MG63 (cell line): ENCODE results near the gene SCGB1D2. TPM values are rescaled to one million over a fixed set of nuclear protein-coding genes. Genes with fewer than 3 reads are reported as not detected.

ENCODE experiments used
- DNase-seq: peaks from one replicate; pipeline ENCODE4 v3.0.0-alpha.2; 2020
- H3K27me3 ChIP-seq: fragments of 250-450 bp; sonication (Bioruptor Pico); 2 replicates; pipeline ENCODE4 v1.5.1; 2020; ENCODE audit warnings: mild to moderate bottlenecking, moderate library complexity
- H3K36me3 ChIP-seq: fragments of 250-450 bp; sonication (Bioruptor Pico); 2 replicates; pipeline ENCODE4 v1.5.1; 2020; ENCODE audit warnings: mild to moderate bottlenecking, moderate library complexity
- H3K4me3 ChIP-seq: fragments of 250-450 bp; sonication (Bioruptor Pico); 2 replicates; pipeline ENCODE4 v1.5.1; 2020; ENCODE audit warnings: mild to moderate bottlenecking, moderate library complexity
- H3K9me3 ChIP-seq: fragments of 250-450 bp; sonication (Bioruptor Pico); 2 replicates; pipeline ENCODE4 v1.5.1; 2020; ENCODE audit warnings: mild to moderate bottlenecking, moderate library complexity
- total RNA-seq: library from RNA; depleted of rRNA; stranded (reverse); fragments of >200 nt; shearing (Covaris generic); gene quantifications from 2 replicates; pipeline ENCODE4 v1.2.3, GENCODE V29; 2014; ENCODE audit warnings: low replicate concordance

SCGB1D2 gene
- total RNA-seq, 1 experiment from 2014 or later: not detected

DNA sequence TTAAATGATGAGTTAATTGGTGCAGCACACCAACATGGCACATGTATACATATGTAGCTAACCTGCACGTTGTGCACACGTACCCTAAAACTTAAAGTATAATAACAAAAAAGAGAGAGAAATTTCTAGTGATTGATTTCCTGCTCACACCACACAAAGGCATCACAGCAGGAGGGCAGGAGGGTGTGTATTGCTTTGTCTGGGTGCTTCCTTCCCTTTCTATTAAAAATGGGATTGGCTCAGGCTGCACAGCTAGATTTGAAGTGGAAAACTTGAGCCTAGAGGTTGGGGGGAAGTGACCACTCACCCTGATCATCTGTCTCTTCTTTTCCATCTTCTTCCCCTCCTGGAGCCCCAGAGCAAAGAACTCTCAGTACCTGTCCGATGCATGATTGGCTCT lies 944 bp upstream of the SCGB1D2 start:
- Histone ChIP-seq H3K27me3 (peaks cover 16% of the 10 kb centered on the region), H3K4me3 (no peak overlapping the region), H3K9me3 (no peaks in the 10 kb centered on the region), H3K36me3 (no peaks in the 10 kb centered on the region)
- DNase-seq: no peak

DNA sequence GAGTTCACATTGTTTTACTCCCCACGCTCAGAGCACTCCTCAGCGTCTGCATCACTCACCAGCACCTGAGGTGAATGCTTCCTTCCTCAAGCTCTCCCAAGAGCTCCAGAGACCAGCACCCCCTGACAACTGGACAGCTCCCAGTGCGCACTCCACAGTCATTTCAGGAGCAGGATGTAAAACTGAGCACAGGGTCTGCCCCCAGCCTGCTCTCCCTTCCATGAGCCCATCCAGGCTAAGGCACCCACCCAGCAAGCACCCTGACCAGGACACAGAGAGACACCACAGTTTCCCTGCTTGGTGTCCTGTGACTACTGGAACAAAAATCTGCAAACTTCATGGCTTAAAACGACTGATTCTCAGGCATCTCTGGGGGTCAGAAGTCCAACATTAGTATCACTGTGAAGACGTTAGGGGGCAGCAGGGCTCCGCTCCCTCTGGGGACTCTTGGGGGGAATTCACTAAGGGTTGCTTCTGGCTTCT lies 3.3 kb downstream of the SCGB1D2 start:
- H3K36me3 ChIP-seq: no peaks in the 10 kb centered on the region
- H3K4me3 ChIP-seq: no peak overlapping the region
- peaks cover 4% of the 10 kb centered on the region; the same call in 1 of the 2 replicates for H3K27me3 ChIP-seq
- H3K9me3 ChIP-seq: no peaks in the 10 kb centered on the region
- peak; percentile 12 for DNase-seq

DNA sequence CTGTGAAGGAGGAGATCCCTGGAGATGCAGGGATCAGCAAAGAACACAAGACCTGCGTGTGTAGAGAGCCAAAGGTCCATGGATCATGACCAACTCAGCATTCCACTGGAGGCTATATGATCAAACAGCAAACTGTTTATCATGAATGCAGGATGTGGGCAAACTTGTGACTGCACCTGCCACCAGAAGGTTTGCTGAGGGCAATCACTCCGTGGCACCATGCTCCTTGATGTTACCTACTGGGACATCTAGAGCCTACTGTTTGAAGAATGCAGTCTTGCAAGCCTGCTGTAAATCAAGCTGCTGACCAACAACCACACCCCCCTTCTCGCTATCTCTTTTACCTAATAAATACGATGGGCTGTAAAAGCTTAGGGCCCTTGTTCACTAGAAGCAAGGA lies 9.7 kb downstream of the SCGB1D2 start:
- Histone ChIP-seq H3K9me3 (no peaks in the 10 kb centered on the region; the same call in 1 of the 2 replicates), H3K36me3 (no peaks in the 10 kb centered on the region), H3K27me3 (peaks cover 6% of the 10 kb centered on the region; the same call in 1 of the 2 replicates), H3K4me3 (no peak overlapping the region)
- DNase-seq: no peak

DNA sequence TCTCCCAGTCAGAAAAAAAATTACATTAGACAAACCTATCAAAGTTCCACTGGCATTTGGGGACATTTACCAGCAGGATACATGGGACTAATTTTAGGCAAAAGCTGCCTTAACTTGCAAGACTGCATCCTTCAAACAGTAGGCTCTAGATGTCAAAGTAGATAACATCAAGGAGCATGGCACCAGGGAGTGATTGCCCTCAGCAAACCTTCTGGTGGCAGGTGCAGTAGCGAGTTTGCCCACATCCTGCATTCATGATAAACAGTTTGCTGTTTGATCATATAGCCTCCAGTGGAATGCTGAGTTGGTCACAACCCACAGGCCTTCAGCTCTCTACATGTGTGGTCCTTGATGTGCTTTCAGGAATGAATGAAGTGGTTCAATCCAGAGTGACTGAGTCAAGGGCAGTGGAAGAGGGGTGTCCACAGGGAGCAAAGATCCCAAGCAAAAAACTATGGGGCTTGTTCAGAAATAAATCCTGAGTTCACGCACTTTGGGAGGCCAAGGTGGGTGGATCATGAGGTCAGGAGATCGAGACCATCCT lies 12.0 kb downstream of the SCGB1D2 start:
- Histone ChIP-seq H3K4me3 (no peak overlapping the region), H3K9me3 (no peaks in the 10 kb centered on the region; the same call in 1 of the 2 replicates), H3K36me3 (no peaks in the 10 kb centered on the region), H3K27me3 (peaks cover 8% of the 10 kb centered on the region; the same call in 1 of the 2 replicates)
- no peak for DNase-seq

DNA sequence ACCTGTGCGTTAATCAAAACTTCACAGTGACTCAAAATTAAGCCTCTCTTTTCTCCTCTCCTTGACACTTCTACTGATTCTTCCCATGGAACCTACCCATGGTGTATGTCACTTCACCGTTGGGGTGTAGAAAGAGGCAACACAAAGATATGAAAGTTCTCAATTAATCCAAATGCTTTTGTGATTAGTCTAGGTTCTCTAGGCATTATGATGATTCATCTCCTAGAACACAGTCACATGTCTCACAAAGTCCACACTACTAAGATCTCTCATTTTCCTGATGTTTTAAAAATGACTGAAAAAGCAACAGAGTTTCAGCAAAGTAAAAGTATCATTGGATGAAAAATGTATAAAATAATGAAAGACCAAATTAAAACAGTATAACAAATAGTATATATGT lies 14.2 kb downstream of the SCGB1D2 start:
- DNase-seq: no peak
- H3K9me3 ChIP-seq: no peaks in the 10 kb centered on the region; the same call in 1 of the 2 replicates
- no peak overlapping the region for H3K4me3 ChIP-seq

DNA sequence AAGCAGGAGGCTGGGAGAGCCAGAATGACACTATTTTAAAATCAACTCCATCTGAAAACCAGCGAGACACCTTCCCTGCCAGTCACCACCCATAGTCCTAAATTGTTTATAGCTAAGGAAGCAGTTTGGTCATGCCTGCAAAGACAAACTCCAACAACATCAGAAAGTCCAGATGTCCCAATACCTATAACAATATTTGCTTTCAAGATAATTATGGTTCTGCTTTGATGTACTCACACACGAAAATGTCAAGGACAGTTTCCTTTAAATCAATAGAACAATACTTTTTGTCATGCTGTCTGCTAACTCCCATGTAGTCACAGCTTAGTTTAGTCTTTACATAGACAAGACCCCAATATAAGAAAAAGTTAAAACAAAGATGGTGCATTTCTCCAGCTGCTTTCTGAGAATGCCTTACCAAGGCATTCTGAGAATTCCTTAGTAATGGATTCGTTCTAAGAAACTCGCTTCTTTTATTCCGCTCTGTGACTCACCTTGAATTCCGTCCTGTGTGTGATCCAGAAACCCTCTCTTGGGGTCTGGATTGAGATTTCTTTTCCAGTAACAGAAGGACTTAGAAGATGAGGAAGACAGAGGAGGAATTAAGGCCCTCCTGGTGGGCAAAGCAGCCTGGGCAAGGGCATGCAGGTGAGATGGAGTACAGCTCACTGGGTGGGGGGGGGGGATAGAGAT lies 18.4 kb downstream of the SCGB1D2 start:
- H3K36me3 ChIP-seq: no peaks in the 10 kb centered on the region
- no peak for DNase-seq
- peaks cover 8% of the 10 kb centered on the region; the same call in 1 of the 2 replicates for H3K27me3 ChIP-seq
- no peaks in the 10 kb centered on the region for H3K9me3 ChIP-seq
- no peak overlapping the region for H3K4me3 ChIP-seq

More for the DNA sequence above, 14.2 kb downstream of the SCGB1D2 start:
- no peaks in the 10 kb centered on the region for H3K36me3 ChIP-seq
- H3K27me3 ChIP-seq: peaks cover 8% of the 10 kb centered on the region; the same call in 1 of the 2 replicates

DNA sequence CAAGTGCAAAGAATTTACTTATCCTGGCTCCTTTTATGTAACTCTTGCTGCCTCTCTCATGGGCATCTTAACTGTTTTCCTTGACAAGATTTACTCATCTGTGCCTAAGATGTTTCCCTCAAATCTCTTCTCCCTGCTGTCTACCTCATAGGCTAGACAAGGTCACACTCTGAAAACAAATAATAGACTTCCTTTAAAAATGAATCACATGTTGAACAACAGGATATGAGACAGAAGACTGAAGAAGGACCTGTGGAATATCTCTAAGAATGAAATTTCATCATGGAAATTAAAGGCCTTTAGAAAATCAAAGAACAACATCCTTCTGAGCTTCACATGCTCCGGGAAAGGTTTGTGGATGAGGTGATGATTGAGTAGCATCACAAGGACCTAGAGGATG lies 22.0 kb downstream of the SCGB1D2 start:
- Histone ChIP-seq H3K36me3 (no peaks in the 10 kb centered on the region), H3K27me3 (no peaks in the 10 kb centered on the region), H3K9me3 (no peaks in the 10 kb centered on the region), H3K4me3 (no peak overlapping the region)
- DNase-seq: no peak

DNA sequence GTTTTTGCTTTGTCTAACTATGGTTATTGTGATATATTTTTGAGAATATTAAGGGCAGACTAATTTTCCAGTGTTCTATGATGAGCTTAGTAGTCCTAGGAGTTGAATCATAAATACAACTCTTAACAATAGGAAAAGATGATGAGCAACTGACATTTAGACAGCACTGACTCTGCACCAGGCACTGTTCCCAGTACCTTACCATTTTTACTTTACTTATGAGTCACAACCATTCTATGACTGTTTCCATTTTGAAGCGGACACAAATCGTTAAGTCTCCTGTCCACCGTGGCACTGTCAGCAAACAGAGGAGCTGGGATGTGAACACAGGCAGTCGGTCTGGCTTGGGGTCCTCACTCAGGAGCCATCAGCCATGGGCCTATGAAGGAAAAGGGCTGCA lies 24.5 kb downstream of the SCGB1D2 start:
- Histone ChIP-seq H3K27me3 (0 out of 2 replicates have a peak, but pooled peaks cover 2% of the 10 kb centered on the region), H3K36me3 (no peaks in the 10 kb centered on the region), H3K4me3 (no peak overlapping the region), H3K9me3 (no peaks in the 10 kb centered on the region)
- peak; percentile 64 for DNase-seq

DNA sequence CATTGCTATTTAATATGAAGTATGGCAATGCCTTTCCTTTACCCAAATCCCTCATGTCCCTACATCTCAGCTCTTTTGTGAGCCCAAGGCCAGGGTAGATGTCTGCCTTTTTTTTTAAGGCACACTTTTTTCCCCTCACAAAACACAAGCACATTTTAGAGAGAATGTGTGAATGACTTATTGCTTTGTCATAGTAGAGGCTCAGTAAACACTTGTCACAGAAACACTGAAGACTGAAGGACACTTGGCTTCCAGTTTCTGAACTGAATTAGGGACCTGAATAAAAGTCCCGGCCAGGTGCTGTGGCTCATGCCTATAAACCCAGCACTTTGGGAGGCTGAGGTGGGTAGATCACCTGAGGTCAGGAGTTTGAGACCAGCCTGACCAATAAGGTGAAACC lies 25.0 kb downstream of the SCGB1D2 start:
- Histone ChIP-seq H3K4me3 (no peak overlapping the region), H3K36me3 (no peaks in the 10 kb centered on the region), H3K27me3 (0 out of 2 replicates have a peak, but pooled peaks cover 2% of the 10 kb centered on the region), H3K9me3 (no peaks in the 10 kb centered on the region)
- DNase-seq: no peak

DNA sequence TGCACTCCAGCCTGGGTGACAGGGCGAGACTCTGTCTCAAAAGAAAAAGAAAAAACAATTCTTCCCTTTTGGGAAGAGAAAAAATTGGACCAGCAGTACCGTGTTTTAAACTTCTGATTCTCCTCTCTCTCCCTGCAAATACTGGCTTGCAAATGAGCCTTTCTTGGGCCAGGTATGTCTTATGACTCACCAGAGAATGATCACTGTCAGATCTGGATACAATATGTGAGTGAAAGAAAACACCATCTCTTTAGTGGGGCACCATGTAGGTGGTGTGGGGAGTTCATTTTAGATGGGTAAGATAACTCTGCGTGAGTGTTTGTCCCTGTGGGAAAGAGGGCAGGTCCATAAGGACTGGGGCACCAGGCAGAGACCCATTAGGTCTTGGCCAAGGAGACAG lies 25.5 kb downstream of the SCGB1D2 start:
- Histone ChIP-seq H3K36me3 (no peaks in the 10 kb centered on the region), H3K27me3 (peaks cover 2% of the 10 kb centered on the region; the same call in 1 of the 2 replicates), H3K9me3 (no peaks in the 10 kb centered on the region), H3K4me3 (no peak overlapping the region)
- DNase-seq: no peak

DNA sequence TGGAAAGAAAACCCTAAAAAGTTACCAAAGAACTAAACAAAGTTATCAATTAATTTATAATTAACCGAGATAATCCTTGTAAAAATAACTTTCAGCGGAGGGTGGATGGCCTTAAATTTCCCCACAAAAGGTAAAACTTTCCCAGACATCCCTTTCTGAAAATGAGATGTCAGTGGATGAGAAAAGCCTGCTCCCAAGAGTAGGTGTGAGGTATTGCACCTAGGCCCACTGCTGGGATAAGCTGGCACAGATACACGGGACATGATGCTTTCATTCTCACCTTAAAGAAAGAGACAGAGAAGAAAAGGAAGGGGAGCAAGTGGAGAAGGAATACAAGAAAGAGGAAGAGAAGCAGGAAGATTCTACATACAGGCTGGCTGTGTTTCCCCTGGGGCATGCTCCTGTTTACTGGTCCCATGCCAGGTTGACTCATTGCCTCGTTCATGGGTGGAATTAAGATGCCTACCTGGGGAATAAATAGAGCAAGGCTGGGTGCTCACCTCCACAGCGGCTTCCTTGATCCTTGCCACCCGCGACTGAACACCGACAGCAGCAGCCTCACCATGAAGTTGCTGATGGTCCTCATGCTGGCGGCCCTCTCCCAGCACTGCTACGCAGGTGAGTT lies 27.7 kb downstream of the SCGB1D2 start, which contains the start of gene SCGB2A2:
Gene SCGB2A2, plus strand, starts transcription at position 505 of the 625 bp plus-strand sequence. Its CDS starts 59 bp downstream, at position 564.
- no peak for DNase-seq
- peaks cover 2% of the 10 kb centered on the region; the same call in 1 of the 2 replicates for H3K27me3 ChIP-seq
- H3K36me3 ChIP-seq: no peaks in the 10 kb centered on the region
- no peaks in the 10 kb centered on the region for H3K9me3 ChIP-seq
- no peak within 1 kb of the TSS for H3K4me3 ChIP-seq

DNA sequence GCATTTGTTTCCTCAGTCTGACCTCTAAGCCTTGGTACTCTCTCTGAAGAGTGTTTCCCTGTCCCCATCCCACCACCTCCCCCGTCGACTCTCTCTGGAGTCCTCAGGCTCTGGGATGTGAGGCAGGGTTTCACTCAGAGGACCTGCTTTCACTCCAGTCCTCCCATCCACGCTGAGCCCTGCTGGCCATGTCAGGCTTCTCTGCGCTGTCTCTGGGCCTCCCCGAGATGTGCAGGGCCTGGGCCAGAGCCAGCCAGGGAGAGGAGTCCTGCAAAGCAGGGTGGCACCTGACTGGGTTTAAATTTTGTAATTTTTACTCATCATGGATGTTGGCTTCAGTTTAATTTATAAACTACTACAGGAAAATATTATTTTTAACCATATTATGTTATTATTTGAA lies 31.2 kb downstream of the SCGB1D2 start:
- Histone ChIP-seq H3K9me3 (peaks cover 2% of the 10 kb centered on the region; the same call in 1 of the 2 replicates), H3K4me3 (no peak overlapping the region), H3K36me3 (no peaks in the 10 kb centered on the region), H3K27me3 (peaks cover 2% of the 10 kb centered on the region; the same call in 1 of the 2 replicates)
- no peak for DNase-seq

DNA sequence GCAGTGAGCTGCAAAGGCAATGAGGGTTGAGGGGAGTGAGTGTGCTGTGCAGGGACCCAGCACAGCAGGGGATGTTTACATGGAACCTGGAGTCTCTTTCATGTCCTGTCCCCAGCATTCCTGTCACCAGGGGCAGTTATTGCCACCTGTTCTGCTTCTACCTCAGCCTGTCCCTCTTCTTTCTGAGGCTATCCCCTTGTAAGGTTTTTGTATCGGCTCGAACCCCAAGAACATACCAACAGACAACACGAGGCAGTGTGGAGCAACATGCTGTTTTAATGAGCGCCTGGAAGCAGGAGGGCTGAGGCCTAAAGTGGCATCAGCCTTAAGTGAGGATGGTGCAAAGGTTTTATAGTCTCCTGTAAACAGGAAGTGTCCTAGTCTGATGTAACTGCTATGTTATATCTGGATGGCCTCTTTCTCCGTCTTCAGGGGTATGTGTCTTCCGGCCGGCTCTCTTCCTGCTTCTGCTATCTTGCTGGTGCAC lies 31.8 kb downstream of the SCGB1D2 start:
- H3K9me3 ChIP-seq: peaks cover 2% of the 10 kb centered on the region; the same call in 1 of the 2 replicates
- no peaks in the 10 kb centered on the region for H3K36me3 ChIP-seq
- no peak overlapping the region for H3K4me3 ChIP-seq
- H3K27me3 ChIP-seq: peaks cover 2% of the 10 kb centered on the region; the same call in 1 of the 2 replicates
- no peak for DNase-seq

DNA sequence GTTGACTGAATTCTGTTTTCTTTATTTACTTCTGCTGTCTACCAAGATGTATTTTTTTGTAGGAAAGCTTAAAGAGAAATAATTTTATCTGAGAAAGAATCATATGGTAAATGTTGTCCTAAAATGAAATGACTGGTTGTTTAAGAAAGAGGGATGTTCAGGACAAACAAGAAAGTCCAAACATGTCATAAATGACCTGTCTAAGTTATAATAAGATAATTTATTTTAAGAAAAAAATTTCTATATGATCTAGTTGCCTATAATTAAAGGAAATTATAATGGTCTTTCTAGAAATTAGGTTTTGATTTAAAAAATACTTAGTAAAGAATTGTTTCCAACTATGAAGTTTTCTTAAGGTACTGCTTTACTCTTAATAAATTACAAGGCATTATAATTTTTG lies 38.4 kb downstream of the SCGB1D2 start:
- Histone ChIP-seq H3K4me3 (no peak overlapping the region), H3K27me3 (peaks cover 3% of the 10 kb centered on the region; the same call in 1 of the 2 replicates), H3K36me3 (no peaks in the 10 kb centered on the region), H3K9me3 (peaks cover 16% of the 10 kb centered on the region)
- DNase-seq: no peak
